Peyer's patch (tissue), 4 donors: ENCODE measurements around the gene NKIRAS2.

Experiments
- CTCF ChIP-seq, 6 experiments: fragments of 450-650 bp in 4 of 6; fragments of 200-600 bp in 2 of 6; sonication (generic) in 1 of 6; IDR thresholded peaks; one replicate each; pipeline ENCODE4 v1.5.1; 2017 to 2019; ENCODE audit warnings: antibody characterized with exemption in 6 of 6, mild to moderate bottlenecking in 3 of 6, moderate library complexity in 1 of 6
- POLR2A ChIP-seq, 2 donors: fragments of 450-650 bp; IDR thresholded peaks; one replicate each; pipeline ENCODE4 v1.5.1; 2017; ENCODE audit warnings: antibody characterized with exemption in 2 of 2, mild to moderate bottlenecking in 2 of 2, moderate library complexity in 2 of 2

DNA sequence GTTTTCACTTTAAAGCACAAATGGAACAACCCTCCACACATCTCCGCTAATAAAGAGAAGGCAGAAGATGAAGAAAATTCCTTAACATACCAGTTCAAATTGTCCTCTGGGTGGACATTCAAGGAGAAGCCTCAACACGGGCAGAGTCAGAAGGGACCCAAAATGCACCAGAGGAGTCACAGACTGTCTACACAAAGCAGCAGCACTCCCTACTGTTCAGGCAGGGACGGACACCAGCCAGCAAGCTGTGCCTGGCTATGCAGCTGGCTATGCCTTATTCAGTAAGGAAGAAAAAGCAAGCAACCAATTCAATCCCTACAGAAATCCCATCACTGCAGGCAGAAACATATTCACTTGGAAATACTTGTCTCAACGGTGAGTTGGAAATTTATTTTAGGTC is 10.7 kb upstream of the NKIRAS2 start:
- TF ChIP-seq CTCF (IDR thresholded peaks at IDR 0.05): peak in 1 of 6 experiments; percentile 13
- TF ChIP-seq POLR2A (IDR thresholded peaks at IDR 0.05): no peak
